GM23338 (cell line): ENCODE measurements around the gene TPP1. TPM values are rescaled to one million over a fixed set of nuclear protein-coding genes. Genes with fewer than 3 reads are reported as not detected.

Source experiments
- ATAC-seq: fragments of 200-7000 bp; cut with Tn5 transposase; 3 replicates; pipeline ENCODE4 v1.9.1; 2020
- DNase-seq: peaks from one replicate; pipeline ENCODE4 v3.0.0-alpha.2; 2015; ENCODE audit warnings: low spot score
- H2AFZ ChIP-seq: fragments of 200-600 bp; sonication (generic); 2 replicates; pipeline ENCODE4 v1.8.0; 2016; ENCODE audit warnings: antibody characterized with exemption, mild to moderate bottlenecking, moderate library complexity
- H3F3A ChIP-seq: fragments of 200-600 bp; sonication (generic); replicated peaks from 2 replicates; pipeline ENCODE4 v1.8.0; 2017; ENCODE audit warnings: antibody characterized with exemption, mixed run types, low read depth
- H3K27ac ChIP-seq: fragments of 200-600 bp; sonication (generic); 2 replicates; pipeline ENCODE4 v1.6.1; 2016; ENCODE audit warnings: low read depth
- H3K27me3 ChIP-seq: fragments of 200-600 bp; sonication (generic); 2 replicates; pipeline ENCODE4 v1.8.0; 2016; ENCODE audit warnings: mild to moderate bottlenecking, mixed run types, moderate library complexity; ENCODE audit not compliant: insufficient read depth
- H3K36me3 ChIP-seq: fragments of 200-600 bp; sonication (generic); 2 replicates; pipeline ENCODE4 v1.8.0; 2016; ENCODE audit warnings: mild to moderate bottlenecking; ENCODE audit not compliant: insufficient read depth
- H3K4me1 ChIP-seq: fragments of 200-600 bp; sonication (generic); 2 replicates; pipeline ENCODE4 v1.8.0; 2016; ENCODE audit warnings: mild to moderate bottlenecking, moderate library complexity; ENCODE audit not compliant: insufficient read depth
- H3K4me2 ChIP-seq: fragments of 200-600 bp; sonication (generic); 2 replicates; pipeline ENCODE4 v1.7.1; 2017; ENCODE audit warnings: mixed run types
- H3K4me3 ChIP-seq: fragments of 200-600 bp; sonication (generic); 2 replicates; pipeline ENCODE4 v1.6.1; 2016; ENCODE audit warnings: mixed run types
- H3K79me2 ChIP-seq: fragments of 200-600 bp; sonication (generic); replicated peaks from 2 replicates; pipeline ENCODE4 v1.8.0; 2017; ENCODE audit warnings: mild to moderate bottlenecking; ENCODE audit not compliant: insufficient read depth
- H3K9me2 ChIP-seq: fragments of 200-600 bp; sonication (generic); 2 replicates; pipeline ENCODE4 v1.8.0; 2017; ENCODE audit not compliant: insufficient read depth
- H4K20me1 ChIP-seq: fragments of 200-600 bp; sonication (generic); replicated peaks from 2 replicates; pipeline ENCODE4 v1.8.0; 2017; ENCODE audit warnings: mild to moderate bottlenecking; ENCODE audit not compliant: insufficient read depth
- H3K27ac Mint-ChIP-seq: 2 replicates; pipeline ENCODE4 v1.8.0; 2020; ENCODE audit warnings: inconsistent platforms, mild to moderate bottlenecking, moderate library complexity, mixed read lengths
- H3K27me3 Mint-ChIP-seq: 3 replicates; pipeline ENCODE4 v1.8.0; 2022; ENCODE audit warnings: low read depth, mild to moderate bottlenecking, moderate library complexity, mixed read lengths, inconsistent platforms; ENCODE audit not compliant: insufficient read depth, poor library complexity
- H3K36me3 Mint-ChIP-seq: 3 replicates; pipeline ENCODE4 v1.8.0; 2021; ENCODE audit warnings: low read depth, mild to moderate bottlenecking, inconsistent platforms, moderate library complexity, mixed read lengths
- H3K4me1 Mint-ChIP-seq: 3 replicates; pipeline ENCODE4 v1.8.0; 2020; ENCODE audit warnings: mild to moderate bottlenecking, inconsistent platforms, mixed read lengths
- H3K4me3 Mint-ChIP-seq: 3 replicates; pipeline ENCODE4 v1.8.0; 2021; ENCODE audit warnings: moderate library complexity, mild to moderate bottlenecking, inconsistent platforms, mixed read lengths
- H3K9me3 Mint-ChIP-seq: 3 replicates; pipeline ENCODE4 v1.8.0; 2020; ENCODE audit warnings: moderate library complexity, mild to moderate bottlenecking, inconsistent platforms, mixed read lengths
- CREB1 ChIP-seq: fragments of 250-450 bp; sonication (Bioruptor Pico); IDR thresholded peaks from 2 replicates; pipeline ENCODE4 v1.5.0; 2020; ENCODE audit warnings: low read depth, mild to moderate bottlenecking, moderate library complexity
- CTCF ChIP-seq, 2 experiments: fragments of 200-600 bp in 1 of 2; sonication (generic) in 1 of 2; conservative IDR thresholded peaks; 2 replicates each; pipeline versions ENCODE4 v1.5.1 to v1.6.1; 2016 to 2017; ENCODE audit warnings: antibody characterized with exemption in 2 of 2, low read depth in 2 of 2, mild to moderate bottlenecking in 2 of 2, moderate library complexity in 1 of 2
- EZH2 ChIP-seq: fragments of 200-600 bp; sonication (generic); IDR thresholded peaks from one replicate; pipeline ENCODE4 v1.8.0; 2017; ENCODE audit warnings: antibody characterized with exemption, mild to moderate bottlenecking, low read depth; ENCODE audit not compliant: unreplicated experiment
- JUNB ChIP-seq: IDR thresholded peaks from one replicate; pipeline ENCODE4 v1.6.1; 2016; ENCODE audit warnings: antibody characterized with exemption; ENCODE audit not compliant: unreplicated experiment
- POLR2AphosphoS5 ChIP-seq: IDR thresholded peaks from 2 replicates; pipeline ENCODE4 v1.6.1; 2016; ENCODE audit warnings: antibody characterized with exemption, low read depth
- REST ChIP-seq: IDR thresholded peaks from one replicate; pipeline ENCODE4 v1.6.1; 2018; ENCODE audit warnings: antibody characterized with exemption; ENCODE audit not compliant: unreplicated experiment
- ZNF462 ChIP-seq: fragments of 250-450 bp; sonication (Bioruptor Pico); IDR thresholded peaks from 2 replicates; pipeline ENCODE4 v1.5.0; 2020; ENCODE audit warnings: mild to moderate bottlenecking, moderate library complexity
- polyA plus RNA-seq: library from polyadenylated mRNA; unstranded; fragments of >200 nt; fragmentation: Nextera tagmentation; extraction: Ambion mirVana; gene quantifications from 2 replicates; pipeline ENCODE4 v1.2.1, GENCODE V29; 2016
- total RNA-seq: library from RNA; depleted of rRNA; stranded (reverse); fragments of >200 nt; shearing (Covaris generic); gene quantifications from 2 replicates; pipeline ENCODE4 v1.2.3, GENCODE V29; 2014

The TPP1 gene
- total and polyA plus RNA-seq, 2 experiments from 2014 or later = 21.7 to 49.7 TPM

- Histone ChIP-seq H3F3A (no peaks in the 10 kb centered on the region), H2AFZ (no peak overlapping the region), H3K36me3 (no peaks in the 10 kb centered on the region), H3K79me2 (no peaks in the 10 kb centered on the region), H3K4me2 (no peak overlapping the region), H4K20me1 (no peaks in the 10 kb centered on the region), H3K9me2 (0 out of 2 replicates have a peak, but pooled peaks cover 7% of the 10 kb centered on the region), H3K27me3 (peaks cover 17% of the 10 kb centered on the region), H3K4me3 (no peak overlapping the region), H3K4me1 (peaks cover 13% of the 10 kb centered on the region; the same call in 1 of the 2 replicates), H3K27ac (no peak overlapping the region)
- TF ChIP-seq JUNB (no peak), CTCF (conservative IDR thresholded peaks at IDR 0.05; ENCODE audit: low read depth in 2 of 2) (no peak), CREB1 (no peak), REST (no peak), EZH2 (no peak), POLR2AphosphoS5 (no peak), ZNF462 (CRISPR knock-in tag) (no peak)
- H3K9me3 Mint-ChIP-seq = no peaks in the 10 kb centered on the region
- no peaks in the 10 kb centered on the region for H3K27me3 Mint-ChIP-seq
- H3K36me3 Mint-ChIP-seq = no peaks in the 10 kb centered on the region
- ATAC-seq (no peak), DNase-seq (no peak)
- no peak overlapping the region for H3K27ac Mint-ChIP-seq
- no peaks in the 10 kb centered on the region for H3K4me1 Mint-ChIP-seq
- H3K4me3 Mint-ChIP-seq = no peak overlapping the region
Observed at GRCh38 chr11:6647836-6648235, 28.6 kb upstream of the TPP1 start.
